Mesodermal cell (in vitro differentiated cells): Measurements from ENCODE around the gene PTPRN2.

ENCODE experiments used
- H3K27ac ChIP-seq: 2 replicates; pipeline ENCODE4 v1.7.0; 2013; ENCODE audit warnings: mild to moderate bottlenecking, low read depth, low read length, moderate library complexity; ENCODE audit not compliant: severe bottlenecking
- H3K36me3 ChIP-seq: 2 replicates; pipeline ENCODE4 v1.7.1; 2013; ENCODE audit warnings: mild to moderate bottlenecking, low read length, moderate library complexity; ENCODE audit not compliant: control insufficient read depth, insufficient read depth
- H3K4me1 ChIP-seq: one replicate; pipeline ENCODE4 v1.7.1; 2013; ENCODE audit warnings: mild to moderate bottlenecking, low read length; ENCODE audit not compliant: insufficient read depth, control insufficient read depth, poor library complexity, severe bottlenecking
- H3K4me3 ChIP-seq: 2 replicates; pipeline ENCODE4 v1.7.0; 2013; ENCODE audit warnings: low read length, control low read depth, mild to moderate bottlenecking; ENCODE audit not compliant: insufficient read depth, poor library complexity, severe bottlenecking; ENCODE audit errors: extremely low read depth
- H3K9me3 ChIP-seq: 2 replicates; pipeline ENCODE4 v1.7.1; 2013; ENCODE audit warnings: mild to moderate bottlenecking, low read length, moderate library complexity; ENCODE audit not compliant: control insufficient read depth
- WGBS, 2 experiments: methylation state at CpG; one replicate each; pipeline ENCODE4 v1.1.5; 2013; ENCODE audit warnings: missing lambda C conversion rate in 2 of 2; ENCODE audit not compliant: insufficient coverage in 2 of 2; 5-methylcytosine and 5-hydroxymethylcytosine counted together

Gene PTPRN2

DNA sequence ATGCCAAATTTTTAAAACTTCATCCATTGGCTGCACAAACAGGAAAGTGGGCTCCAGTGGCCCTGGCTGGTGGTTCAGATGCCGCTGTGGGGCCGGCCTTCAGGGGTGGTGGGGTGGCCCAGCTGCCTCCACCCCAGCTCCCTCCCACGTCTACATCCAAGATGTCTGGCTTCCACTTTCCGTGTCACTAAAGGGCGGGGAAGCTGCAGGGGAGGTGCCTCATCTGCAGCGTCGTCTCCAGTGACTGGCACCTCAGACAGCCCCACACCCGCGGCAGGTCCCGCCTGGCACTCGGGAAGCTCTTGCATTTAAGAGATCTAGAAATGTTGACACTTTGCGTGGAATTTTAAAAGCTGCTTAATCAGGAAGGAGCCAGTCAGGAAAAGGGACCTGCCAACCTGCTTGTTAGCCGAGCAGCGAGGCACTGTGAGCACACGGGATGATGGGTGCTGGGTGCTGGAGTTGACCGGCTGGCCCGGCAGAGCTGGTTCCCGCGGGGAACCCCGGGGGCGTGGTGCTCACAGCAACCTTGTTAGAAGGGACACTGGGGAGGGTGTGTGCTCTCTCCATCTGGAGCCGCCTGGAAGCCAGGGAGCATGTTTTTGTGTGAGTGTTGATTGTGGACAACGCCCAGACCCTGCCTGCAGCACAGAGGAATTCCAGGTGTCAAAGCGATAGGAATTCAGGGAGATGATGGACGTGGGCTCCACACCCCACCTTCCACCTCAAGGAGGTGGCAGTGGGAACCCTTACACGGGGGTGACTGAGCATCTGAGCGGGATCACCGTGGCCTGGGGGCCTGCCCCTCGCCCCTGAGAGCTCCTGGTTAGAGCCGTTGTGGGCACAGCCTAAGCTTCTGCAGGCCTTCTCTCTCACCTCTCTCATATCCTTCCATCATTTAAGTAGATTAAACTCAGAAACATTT is 320.5 kb downstream of the PTPRN2 start:
- H3K27ac ChIP-seq = no peak overlapping the region
- H3K4me3 ChIP-seq = no peak overlapping the region
- H3K36me3 ChIP-seq = no peaks in the 10 kb centered on the region
- peaks cover 83% of the 10 kb centered on the region for H3K9me3 ChIP-seq
- H3K4me1 ChIP-seq = no peaks in the 10 kb centered on the region
- WGBS, 2 experiments = 76 to 83% methylated on average over 18 to 29 of the region's 30 CpGs

DNA sequence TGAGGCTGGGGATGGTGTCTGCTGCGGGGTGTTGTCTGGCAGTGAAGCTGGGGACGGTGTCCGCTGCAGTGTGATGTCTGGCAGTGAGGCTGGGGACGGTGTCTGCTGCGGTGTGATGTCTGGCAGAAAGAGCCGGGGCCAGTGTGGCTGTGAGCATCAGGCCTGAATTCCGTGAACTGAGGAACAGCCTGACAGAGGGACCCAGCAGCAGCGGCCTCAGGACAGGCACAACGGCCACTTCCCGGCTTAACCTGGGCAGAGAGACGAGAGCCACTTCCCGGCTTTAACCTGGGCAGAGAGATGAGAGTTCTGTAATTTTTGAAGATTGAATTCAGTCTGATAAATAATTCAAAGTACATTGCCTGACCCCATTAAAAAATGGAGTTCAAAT is 321.2 kb downstream of the PTPRN2 start:
- no peaks in the 10 kb centered on the region for H3K36me3 ChIP-seq

DNA sequence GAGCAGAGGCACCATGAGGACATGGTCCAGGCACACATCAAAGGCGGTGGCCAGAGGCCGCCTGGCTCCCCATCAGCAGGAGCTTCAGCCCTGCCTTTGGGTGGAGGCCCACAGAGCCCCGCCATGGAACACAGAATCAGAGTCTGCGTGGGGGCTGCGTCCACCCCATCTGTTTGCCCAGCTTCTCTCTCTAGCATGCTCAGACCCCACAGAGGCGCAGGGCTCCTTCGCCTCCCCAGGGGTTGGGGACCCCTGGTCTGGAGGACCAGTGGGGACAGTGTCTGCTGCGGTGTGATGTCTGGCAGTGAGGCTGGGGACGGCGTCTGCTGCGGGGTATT is 321.9 kb downstream of the PTPRN2 start:
- Histone ChIP-seq H3K36me3 (no peaks in the 10 kb centered on the region), H3K4me1 (no peaks in the 10 kb centered on the region), H3K4me3 (no peak overlapping the region), H3K27ac (no peak overlapping the region), H3K9me3 (peaks cover 84% of the 10 kb centered on the region)
- 83 to 84% methylated on average over 2 to 6 of the region's 11 CpGs for WGBS, 2 experiments

More for the DNA sequence above, 321.2 kb downstream of the PTPRN2 start:
- peaks cover 83% of the 10 kb centered on the region for H3K9me3 ChIP-seq
- H3K27ac ChIP-seq = no peak overlapping the region
- WGBS, 2 experiments = 88 to 91% methylated on average over 9 to 11 of the region's 12 CpGs
- H3K4me1 ChIP-seq = no peaks in the 10 kb centered on the region
- no peak overlapping the region for H3K4me3 ChIP-seq

DNA sequence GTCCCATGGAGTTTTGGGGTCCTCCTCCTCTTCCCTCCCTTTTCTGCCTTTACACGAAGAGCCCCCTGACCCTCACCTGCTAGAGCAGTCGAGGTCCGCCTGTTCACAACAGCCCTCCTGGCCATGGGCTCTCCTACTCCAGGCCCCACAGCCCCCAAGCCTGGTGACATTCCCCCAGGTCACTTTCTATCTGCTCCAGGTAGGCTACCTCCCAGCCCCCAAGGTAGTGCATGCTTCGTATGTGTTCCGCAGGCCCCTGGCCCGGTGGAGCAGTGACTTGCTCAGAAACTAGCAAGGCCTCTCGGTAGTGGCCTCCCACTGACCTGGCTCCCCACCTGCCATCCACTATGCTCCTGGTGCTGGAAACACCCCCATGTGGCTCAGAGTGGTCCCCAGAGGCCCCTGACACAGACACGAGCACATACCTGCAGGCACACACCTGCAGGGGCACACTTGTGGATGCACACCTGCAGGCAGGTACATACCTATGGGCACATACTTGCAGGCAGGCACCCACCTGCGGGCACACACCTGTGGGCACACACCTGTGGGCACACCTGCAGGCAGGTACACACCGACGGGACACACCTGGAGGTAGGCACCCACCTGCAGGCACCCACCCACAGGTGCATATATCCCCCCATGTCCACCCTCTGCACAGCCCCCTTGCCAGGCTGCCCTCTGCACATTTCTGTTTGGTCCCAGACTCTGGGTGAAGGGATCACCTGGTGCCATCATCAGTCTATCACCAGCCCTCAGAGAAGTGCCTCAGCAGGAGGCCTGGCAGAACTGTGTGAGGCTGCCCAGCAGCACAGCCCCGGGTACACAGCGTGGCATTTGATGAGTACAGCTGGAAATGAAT is 322.5 kb downstream of the PTPRN2 start:
- H3K4me1 ChIP-seq = no peaks in the 10 kb centered on the region
- WGBS, 2 experiments = 78 to 85% methylated on average over 12 of the region's 13 CpGs
- H3K36me3 ChIP-seq = no peaks in the 10 kb centered on the region
- H3K4me3 ChIP-seq = no peak overlapping the region
- H3K9me3 ChIP-seq = peaks cover 90% of the 10 kb centered on the region
- no peak overlapping the region for H3K27ac ChIP-seq

DNA sequence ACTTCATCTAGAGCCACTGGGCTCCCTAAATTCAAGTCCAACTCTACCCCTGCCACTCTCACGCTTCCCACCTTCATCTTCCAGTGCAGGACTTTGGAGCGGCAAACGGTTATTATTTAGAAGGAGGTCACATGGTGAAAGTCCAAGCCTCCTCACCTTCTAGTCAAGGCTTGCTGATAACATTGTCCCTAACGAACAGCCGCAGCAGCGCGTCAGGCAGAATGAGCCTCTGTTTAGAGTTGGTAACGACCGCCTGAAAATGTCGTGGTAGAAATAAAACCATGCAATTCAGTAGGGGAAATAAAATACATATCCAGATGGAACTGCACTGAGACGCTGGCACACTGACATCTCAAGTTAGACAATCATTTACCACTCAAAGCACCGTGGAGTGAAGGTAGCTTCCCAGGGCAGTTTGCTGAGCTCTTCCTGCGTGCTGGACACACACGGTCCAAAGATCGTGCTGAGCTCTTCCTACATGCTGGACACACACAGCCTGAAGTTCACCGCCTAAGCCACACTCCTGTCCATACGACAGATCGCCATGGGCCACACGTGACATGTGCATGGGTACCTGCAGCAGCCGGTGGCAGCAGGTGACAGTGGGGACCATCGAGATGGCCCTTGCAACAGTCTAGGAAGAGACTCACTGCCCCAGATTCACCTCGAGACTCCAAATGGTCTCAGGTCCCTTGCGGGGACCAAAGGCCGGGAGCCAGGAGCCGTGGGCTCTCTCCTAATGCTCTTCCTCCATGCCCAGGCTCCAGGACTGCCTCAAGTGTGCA is 323.5 kb downstream of the PTPRN2 start:
- no peaks in the 10 kb centered on the region for H3K36me3 ChIP-seq
- H3K4me1 ChIP-seq = no peaks in the 10 kb centered on the region
- H3K4me3 ChIP-seq = no peak overlapping the region
- H3K27ac ChIP-seq = no peak overlapping the region
- H3K9me3 ChIP-seq = peaks cover 90% of the 10 kb centered on the region
- whole genome bisulfite sequencing, 2 experiments = 85 to 88% methylated on average over 25 of the region's 25 CpGs

DNA sequence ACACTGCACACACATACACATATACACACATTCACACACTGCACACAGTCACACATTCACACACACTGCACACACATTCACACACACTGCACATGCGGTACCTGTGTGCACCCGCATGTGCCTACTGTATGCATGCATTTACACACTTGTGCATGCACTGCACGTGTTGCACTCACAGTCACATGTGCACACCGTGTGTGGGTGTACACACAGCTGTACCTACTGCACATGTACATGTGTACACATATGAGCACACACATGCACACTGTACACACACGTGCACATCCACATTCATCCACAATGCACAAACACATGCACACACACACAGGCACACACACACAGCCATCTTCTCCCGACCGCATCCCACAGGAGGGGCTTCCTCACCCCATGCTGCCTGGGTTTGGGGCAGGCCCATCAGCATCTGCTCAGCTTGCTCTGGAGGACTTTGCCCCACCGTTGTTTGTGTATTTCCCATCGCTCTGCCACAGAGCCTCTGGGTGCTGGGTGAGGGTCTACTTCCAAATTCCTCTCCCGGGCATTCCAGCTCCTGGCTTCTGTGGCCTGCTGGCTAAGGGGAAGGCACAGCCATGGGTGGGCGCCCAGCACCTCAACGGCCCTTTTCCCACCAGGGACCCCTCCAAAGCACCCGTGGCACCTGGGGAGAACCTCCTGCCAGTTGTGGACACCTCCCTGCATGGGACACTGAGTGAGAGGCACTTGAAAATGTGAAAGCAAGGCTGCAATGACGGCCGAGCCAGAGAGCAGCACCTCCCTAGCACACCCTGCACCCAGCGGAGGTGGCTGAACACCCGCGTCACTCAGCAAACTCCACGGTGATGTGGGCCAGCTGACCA is 324.3 kb downstream of the PTPRN2 start:
- 79% methylated on average over 15 to 17 of the region's 19 CpGs for WGBS, 2 experiments
- Histone ChIP-seq H3K36me3 (no peaks in the 10 kb centered on the region), H3K4me1 (no peaks in the 10 kb centered on the region), H3K9me3 (peaks cover 93% of the 10 kb centered on the region), H3K27ac (no peak overlapping the region), H3K4me3 (no peak overlapping the region)

DNA sequence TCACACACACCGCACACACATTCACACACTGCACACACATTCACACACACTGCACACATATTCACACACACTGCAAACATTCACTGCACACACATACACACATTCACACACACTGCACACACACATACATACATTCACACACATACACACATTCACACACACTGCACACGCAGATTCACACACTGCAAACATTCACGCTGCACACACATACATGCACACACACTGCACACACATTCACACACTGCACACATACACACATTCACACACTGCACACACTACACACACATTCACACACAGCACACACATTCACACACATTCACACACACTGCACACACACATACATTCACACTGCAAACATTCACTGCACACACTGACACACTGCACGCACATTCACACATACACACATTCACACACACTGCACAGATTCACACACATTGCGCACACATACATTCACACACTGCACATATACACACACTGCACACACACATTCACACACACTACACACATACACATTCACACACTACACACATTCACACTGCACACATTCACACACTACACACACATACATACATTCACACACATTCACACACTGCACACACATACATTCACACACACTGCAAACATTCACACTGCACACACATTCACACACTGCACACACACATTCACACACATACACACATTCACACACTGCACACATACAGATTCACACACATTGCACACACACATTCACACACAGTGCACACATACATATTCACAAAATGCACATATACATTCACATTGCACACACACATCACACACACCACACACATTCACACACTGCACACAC is 325.1 kb downstream of the PTPRN2 start:
- 76 to 78% methylated on average over 5 of the region's 5 CpGs for WGBS, 2 experiments
- Histone ChIP-seq H3K36me3 (no peaks in the 10 kb centered on the region), H3K4me1 (no peaks in the 10 kb centered on the region), H3K9me3 (peaks cover 93% of the 10 kb centered on the region), H3K4me3 (no peak overlapping the region), H3K27ac (no peak overlapping the region)

DNA sequence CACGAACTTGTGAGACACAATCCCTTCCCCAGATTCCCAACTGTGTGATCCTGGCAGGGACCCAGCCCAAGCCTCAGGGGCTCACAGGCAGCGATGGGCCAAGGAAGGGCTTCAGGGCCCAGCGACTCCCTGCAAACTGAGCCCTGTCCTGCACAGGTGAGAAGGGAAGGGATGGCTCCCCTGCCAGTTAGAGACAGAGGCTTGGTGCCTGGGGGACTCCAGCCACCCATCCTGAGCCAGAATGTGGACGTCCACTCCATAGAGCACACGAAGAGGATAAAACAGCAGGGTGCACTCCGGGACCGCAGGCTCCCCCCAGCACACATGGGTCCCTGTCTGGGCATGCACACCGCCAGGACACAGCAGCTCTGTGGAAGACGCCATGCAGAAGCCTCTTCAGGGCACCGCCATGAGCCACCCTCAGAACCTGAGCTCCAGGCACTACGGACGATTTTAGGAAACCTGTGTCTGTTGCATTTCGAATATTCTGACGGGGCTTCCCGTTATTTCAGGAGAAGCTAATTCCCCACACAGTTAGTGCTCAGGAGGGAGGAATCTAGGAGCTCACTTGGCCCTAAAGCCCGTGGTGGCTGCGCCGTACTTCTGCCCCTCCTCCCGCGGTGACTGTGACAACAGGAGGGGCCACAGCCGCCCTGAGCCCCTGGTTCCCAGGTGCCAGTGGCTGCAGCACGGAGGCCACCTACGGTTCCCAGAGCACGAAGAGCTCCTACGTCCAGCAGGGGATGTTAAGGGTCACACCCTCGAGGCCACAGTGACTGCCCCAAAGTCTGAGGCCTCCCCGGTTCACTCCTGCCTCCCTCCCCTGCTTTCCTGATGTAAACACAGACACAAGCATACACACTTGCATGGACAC is 326.0 kb downstream of the PTPRN2 start:
- H3K27ac ChIP-seq = no peak overlapping the region
- no peaks in the 10 kb centered on the region for H3K4me1 ChIP-seq
- peaks cover 93% of the 10 kb centered on the region for H3K9me3 ChIP-seq
- WGBS, 2 experiments = 87 to 88% methylated on average over 25 to 26 of the region's 27 CpGs
- no peak overlapping the region for H3K4me3 ChIP-seq
- no peaks in the 10 kb centered on the region for H3K36me3 ChIP-seq
